Panc1 (cell line): ENCODE data around the gene MARCHF6. TPM values are rescaled to one million over a fixed set of nuclear protein-coding genes. Genes with fewer than 3 reads are reported as not detected.
"Not testable (repeated sequence)": the region's sequence is repeated elsewhere in the genome, so short reads cannot be mapped to it uniquely, and the experiment has no call there.

Source experiments
- ATAC-seq: fragments of 200-7000 bp; cut with Tn5 transposase; 2 replicates; pipeline ENCODE4 v1.9.1; 2020; ENCODE audit warnings: mild to moderate bottlenecking, moderate library complexity
- BruUV-seq: library from RNA; stranded (reverse); fragments of 400-500 nt; replicated peaks from 2 replicates; lab custom pipeline; 2021; lab: Mats Ljungman, UMichigan
- CTCF ChIA-PET: fragments of 300-600 bp; sonication (Branson Sonifier 250); formaldehyde crosslinking; loops from one replicate; lab custom pipeline; 2022; ENCODE audit warnings: antibody characterized with exemption; lab: Charles Lee
- POLR2A ChIA-PET: fragments of 300-600 bp; sonication (Branson Sonifier 250); formaldehyde crosslinking; loops from one replicate; lab custom pipeline; 2022; ENCODE audit warnings: antibody characterized with exemption; lab: Charles Lee
- DNase-seq: peaks from one replicate; pipeline ENCODE4 v3.0.0-alpha.2; 2010; ENCODE audit warnings: low read depth, low spot score
- H3K27ac ChIP-seq: 2 replicates; pipeline ENCODE4 v1.5.1; 2011; ENCODE audit warnings: mild to moderate bottlenecking, low read length, inconsistent platforms
- H3K27me3 ChIP-seq: fragments of 200-500 bp; sonication (Bioruptor generic); 2 replicates; pipeline ENCODE4 v1.6.0; 2014; ENCODE audit warnings: low read length, inconsistent platforms; ENCODE audit not compliant: control insufficient read depth, insufficient read depth
- H3K36me3 ChIP-seq: fragments of 200-500 bp; sonication (Bioruptor generic); 2 replicates; pipeline ENCODE4 v1.5.1; 2014; ENCODE audit warnings: inconsistent platforms, mild to moderate bottlenecking, low read length, moderate library complexity; ENCODE audit not compliant: control insufficient read depth, insufficient read depth
- H3K4me1 ChIP-seq: 2 replicates; pipeline ENCODE4 v1.5.1; 2011; ENCODE audit warnings: inconsistent platforms, mild to moderate bottlenecking, low read length, moderate library complexity; ENCODE audit not compliant: control insufficient read depth, insufficient read depth
- H3K4me3 ChIP-seq, 2 experiments: 2 replicates each; pipeline ENCODE4 v1.5.1; 2011 to 2012; ENCODE audit warnings: low read depth in 2 of 2, low read length in 2 of 2, mild to moderate bottlenecking in 2 of 2, inconsistent platforms in 1 of 2, moderate library complexity in 1 of 2
- H3K9me3 ChIP-seq: fragments of 200-500 bp; sonication (Bioruptor generic); 2 replicates; pipeline ENCODE4 v1.5.1; 2014; ENCODE audit warnings: low read depth, mild to moderate bottlenecking, inconsistent platforms, low read length, moderate library complexity; ENCODE audit not compliant: control insufficient read depth, insufficient read depth
- CTCF ChIP-seq: fragments of 450-650 bp; IDR thresholded peaks from 2 replicates; pipeline ENCODE4 v1.5.1; 2017; ENCODE audit warnings: mild to moderate bottlenecking
- POLR2AphosphoS5 ChIP-seq: IDR thresholded peaks from 2 replicates; pipeline ENCODE4 v1.6.1; 2012; ENCODE audit warnings: mild to moderate bottlenecking, low read depth, low read length, moderate library complexity
- REST ChIP-seq, 2 experiments: IDR thresholded peaks; 2 replicates each; pipeline ENCODE4 v1.6.1; 2011 to 2012; ENCODE audit warnings: low read depth in 2 of 2, control low read depth in 1 of 2, low read length in 1 of 2, mild to moderate bottlenecking in 1 of 2, moderate library complexity in 1 of 2; ENCODE audit not compliant: insufficient read depth in 1 of 2
- SIN3A ChIP-seq: IDR thresholded peaks from 2 replicates; pipeline ENCODE4 v1.6.1; 2012; ENCODE audit warnings: low read depth, mild to moderate bottlenecking, low read length, moderate library complexity, borderline replicate concordance; ENCODE audit not compliant: insufficient read depth
- TCF7L2 ChIP-seq: IDR thresholded peaks from 2 replicates; pipeline ENCODE4 v1.6.1; 2011; ENCODE audit warnings: mild to moderate bottlenecking, low read depth, low read length, inconsistent platforms
- in situ Hi-C: cut with HindIII; loops from 2 replicates; pipeline ENCODE4 v1.10.0; 2016; ENCODE audit warnings: low sequenced_read_pairs, low pct_unique_long_range_greater_than_20kb
- intact Hi-C: fragments of 100-400 bp; cut with micrococcal nuclease; formaldehyde crosslinking; loops from one replicate; pipeline ENCODE4 v1.10.0; 2022; ENCODE audit not compliant: unreplicated experiment
- total RNA-seq: library from RNA; stranded (reverse); gene quantifications from one replicate; pipeline ENCODE4 v1.2.1, GENCODE V29; 2021; ENCODE audit not compliant: unreplicated experiment

The MARCHF6 gene
- total RNA-seq, 1 experiment from 2014 or later: 172 TPM

GRCh38 chr5:10391130-10391529 lies 37.6 kb downstream of the MARCHF6 start:
- TF ChIP-seq POLR2AphosphoS5: no peak
- no peak for TF ChIP-seq CTCF
- no peak for TF ChIP-seq REST (IDR thresholded peaks at IDR 0.05; ENCODE audit: insufficient read depth in 1 of 2, low read depth in 2 of 2, low read length in 1 of 2)
- no peak for TF ChIP-seq TCF7L2
- no peak for TF ChIP-seq SIN3A
- Histone ChIP-seq H3K27me3 (no peaks in the 10 kb centered on the region), H3K4me3 (no peak overlapping the region), H3K9me3 (no peaks in the 10 kb centered on the region), H3K36me3 (peaks cover 20% of the 10 kb centered on the region), H3K4me1 (no peaks in the 10 kb centered on the region), H3K27ac (no peak overlapping the region)
- POLR2A ChIA-PET: no interaction called here
- ATAC-seq (no peak), DNase-seq (no peak)
- intact Hi-C loops: no loop called here
- CTCF ChIA-PET: interaction anchor here (0.6 kb wide), 1 partner anchor 107 kb away, joined by 3 read pairs; no protein-coding TSS in a partner anchor
- BruUV-seq: no TSS peak
- in situ Hi-C loops: no loop called here

- ChIA-PET POLR2A (interaction anchor here (0.6 to 1.0 kb wide), 2 partner anchors 39 to 135 kb away, joined by 3 to 15 read pairs; partner anchors contain the start of gene MARCHF6), CTCF (interaction anchor here (0.6 to 0.8 kb wide), 3 partner anchors 109 to 823 kb away, joined by 3 to 4 read pairs (median 4); no protein-coding TSS in a partner anchor)
- DNase-seq, H3K4me1 ChIP-seq, H3K4me3 ChIP-seq, BruUV-seq, ATAC-seq, H3K27me3 ChIP-seq, H3K27ac ChIP-seq, H3K9me3 ChIP-seq, in situ Hi-C loops, intact Hi-C loops: not testable (repeated sequence)
- H3K36me3 ChIP-seq: peaks cover 35% of the 10 kb centered on the region
These were observed 39.3 kb downstream of the MARCHF6 start for GRCh38 chr5:10392567-10393328.

- in situ Hi-C loops: no loop called here
- Histone ChIP-seq H3K4me3 (no peak overlapping the region), H3K4me1 (no peaks in the 10 kb centered on the region), H3K27me3 (no peaks in the 10 kb centered on the region), H3K9me3 (no peaks in the 10 kb centered on the region), H3K36me3 (peaks cover 35% of the 10 kb centered on the region), H3K27ac (no peak overlapping the region)
- ChIA-PET CTCF (interaction anchor here (0.6 to 0.8 kb wide), 2 partner anchors 99 to 822 kb away, joined by 3 read pairs; no protein-coding TSS in a partner anchor), POLR2A (interaction anchor here (1.0 kb wide), 1 partner anchor 40 kb away, joined by 15 read pairs; the partner anchor contains the start of gene MARCHF6)
- no TSS peak for BruUV-seq
- TF ChIP-seq CTCF (no peak), POLR2AphosphoS5 (no peak), REST (IDR thresholded peaks at IDR 0.05; ENCODE audit: insufficient read depth in 1 of 2, low read depth in 2 of 2, low read length in 1 of 2) (no peak), TCF7L2 (no peak), SIN3A (no peak)
- intact Hi-C loops: no loop called here
- ATAC-seq: no peak
- DNase-seq: no peak
These were observed 40.0 kb downstream of the MARCHF6 start for GRCh38 chr5:10393491-10393890.
